Ammon's horn (tissue), 1 donor: ENCODE data around the gene PDXDC1.
A peak's percentile ranks its signal among the peaks of the same experiment; 100 is the strongest.
"Not testable (repeated sequence)": the region's sequence is repeated elsewhere in the genome, so short reads cannot be mapped to it uniquely, and the experiment has no call there.

Experiments used
- DNase-seq: peaks from one replicate; pipeline ENCODE4 v3.0.0-alpha.2; 2016; ENCODE audit warnings: low spot score

Gene PDXDC1

DNA sequence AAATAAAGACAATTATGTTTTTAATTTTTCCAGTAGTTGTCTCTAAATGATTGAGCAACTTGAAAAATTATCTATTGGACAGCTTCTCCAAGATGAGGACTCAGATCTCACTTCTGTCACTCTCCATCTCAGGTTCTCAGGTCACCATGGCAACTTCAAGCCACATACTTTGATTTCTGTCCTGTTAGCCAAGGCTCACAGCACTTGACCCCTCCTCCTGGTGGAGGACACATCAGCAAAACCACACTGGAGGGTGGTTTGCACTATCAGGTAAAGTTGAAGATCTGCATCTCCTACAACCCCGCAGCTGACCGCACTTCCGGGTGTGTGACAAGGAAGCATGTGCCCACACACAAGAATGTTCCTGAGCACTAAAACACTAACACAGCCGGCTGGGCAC is 91.1 kb downstream of the PDXDC1 start:
- not testable (repeated sequence) for DNase-seq

- DNase-seq = not testable (repeated sequence)
Measured at GRCh38 chr16:15066690-15067089, 91.9 kb downstream of the PDXDC1 start.

DNA sequence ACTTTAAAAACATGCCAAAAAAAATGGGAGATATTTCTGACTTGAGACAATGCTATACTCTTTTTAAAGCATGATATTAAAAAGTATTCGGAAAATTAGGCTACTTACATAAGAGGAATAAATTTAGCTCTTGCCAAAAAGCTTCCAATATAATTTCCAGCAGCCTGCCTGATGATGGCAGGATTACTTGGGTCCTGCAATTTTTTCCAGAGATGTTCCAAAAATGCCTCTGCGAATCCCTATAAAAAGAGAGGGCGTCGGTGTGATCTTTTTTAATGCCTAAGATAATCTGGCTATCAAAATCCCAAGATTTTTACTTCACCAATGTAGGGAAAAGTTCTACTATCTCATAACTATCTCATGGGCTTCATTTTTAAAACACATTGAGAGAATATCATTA is 96.2 kb downstream of the PDXDC1 start:
- not testable (repeated sequence) for DNase-seq

DNA sequence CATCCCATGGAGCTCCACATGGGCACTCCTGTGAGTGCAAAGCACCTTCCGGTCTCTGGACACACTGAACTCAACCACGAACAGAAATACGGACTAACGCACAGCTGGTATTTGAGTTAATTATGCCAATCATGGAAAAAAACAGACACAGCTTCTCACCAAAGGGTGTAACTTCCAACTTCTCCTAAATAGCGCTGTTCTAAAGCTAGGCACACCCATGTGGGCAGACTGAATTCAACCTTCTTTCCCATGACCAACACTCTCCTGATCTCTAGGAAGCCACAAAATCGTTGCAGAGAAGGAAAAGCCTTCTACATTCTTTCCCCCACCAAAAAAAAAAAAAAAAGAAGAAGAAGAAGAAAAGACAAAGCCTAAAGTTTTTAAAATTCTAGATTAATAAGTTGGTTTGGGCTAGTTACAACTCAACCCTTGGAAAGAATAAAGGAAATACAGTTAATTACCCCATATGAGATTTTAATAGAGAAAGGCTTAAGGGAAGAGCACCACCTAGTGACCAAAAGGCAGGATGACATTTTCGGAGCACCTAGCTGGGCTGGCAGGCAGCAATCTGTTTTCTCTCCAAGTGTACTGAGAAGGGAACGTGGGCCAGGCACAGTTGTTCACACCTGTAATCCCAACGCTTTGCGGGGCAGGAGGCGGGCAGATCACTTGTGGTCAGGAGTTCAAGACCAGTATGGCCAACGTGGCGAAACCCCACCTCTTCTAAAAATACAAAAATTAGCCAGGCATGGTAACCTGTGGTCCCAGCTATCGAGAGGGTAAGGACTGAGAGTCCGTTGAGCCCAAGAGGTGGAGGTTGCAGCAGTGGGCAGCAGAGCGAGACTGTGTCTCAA is 97.3 kb downstream of the PDXDC1 start:
- DNase-seq = not testable (repeated sequence)

DNA sequence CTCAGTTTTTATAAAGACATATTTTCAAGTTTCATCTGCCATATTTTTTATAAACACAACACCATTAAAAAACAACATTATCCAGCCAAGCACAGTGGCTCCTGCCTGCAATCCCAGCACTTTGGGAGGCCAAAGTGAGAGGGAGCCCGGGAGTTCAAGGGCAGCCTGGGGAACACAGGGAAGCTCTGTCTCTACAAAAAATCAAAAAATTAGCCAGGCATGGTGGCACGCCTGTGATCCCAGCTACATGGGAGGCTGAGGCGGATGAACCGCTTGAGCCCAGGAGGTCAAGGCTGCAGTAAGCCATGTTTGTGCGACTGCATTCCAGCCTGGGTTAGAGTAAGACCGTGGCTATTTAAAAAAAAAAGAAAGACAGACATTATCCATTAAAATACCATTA is 98.3 kb downstream of the PDXDC1 start:
- DNase-seq = no peak

- DNase-seq = not testable (repeated sequence)
Measured at GRCh38 chr16:15076161-15076560, 101.3 kb downstream of the PDXDC1 start.

DNA sequence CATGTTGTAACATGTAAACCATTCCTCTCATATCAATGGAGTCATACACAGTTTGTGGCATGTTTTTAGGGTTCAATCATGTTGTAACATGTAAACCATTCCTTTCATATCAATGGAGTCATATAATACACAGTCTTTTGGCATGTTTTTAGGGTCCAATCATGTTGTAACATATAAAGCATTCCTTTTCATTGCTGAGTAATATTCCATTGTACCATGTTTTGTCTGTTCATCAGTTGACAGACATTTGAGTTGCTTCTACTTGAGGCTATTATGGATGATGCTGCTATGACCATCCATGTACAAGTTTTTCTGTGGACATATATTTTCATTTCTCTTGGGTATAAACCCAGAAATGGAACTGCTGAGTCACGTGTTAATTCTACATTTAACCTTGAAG is 106.1 kb downstream of the PDXDC1 start:
- not testable (repeated sequence) for DNase-seq

DNA sequence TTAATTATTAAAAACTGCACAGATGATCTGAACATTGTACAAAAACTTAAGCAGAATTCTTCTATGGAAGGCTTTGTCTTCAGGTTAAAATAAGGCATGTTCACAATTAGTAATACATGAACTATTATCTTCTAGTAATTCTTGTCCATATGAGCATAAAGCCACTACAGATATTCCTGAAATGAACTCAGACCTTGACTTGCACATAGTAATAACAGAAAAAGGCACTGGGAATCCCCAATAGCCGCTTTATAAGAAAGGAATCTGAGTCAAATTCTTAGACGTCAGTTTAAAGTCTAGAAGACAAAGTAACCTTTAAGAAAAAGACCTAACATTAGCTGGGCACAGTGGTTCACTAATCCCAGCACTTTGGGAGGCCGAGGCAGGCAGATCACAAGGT is 108.0 kb downstream of the PDXDC1 start:
- not testable (repeated sequence) for DNase-seq

- DNase-seq = not testable (repeated sequence)
Measured at GRCh38 chr16:15090663-15091269, 115.9 kb downstream of the PDXDC1 start.

DNA sequence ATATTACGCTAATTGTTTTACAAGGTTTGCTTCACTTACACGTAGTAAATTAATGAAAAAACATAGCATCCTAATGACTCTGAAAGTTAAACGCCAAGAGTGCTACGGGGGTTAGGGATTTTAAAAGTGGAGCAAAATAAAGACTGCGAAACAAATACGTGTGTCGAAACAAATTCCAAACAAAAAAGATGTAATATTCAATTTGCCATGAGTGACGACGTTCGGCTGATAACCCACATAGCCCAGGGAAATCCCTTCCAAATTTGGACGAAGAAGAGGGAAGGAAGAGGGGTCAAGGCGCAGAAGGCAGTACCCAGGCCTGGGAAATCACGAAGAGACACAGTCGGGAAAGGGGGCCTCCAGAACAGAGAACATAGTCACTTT is 118.7 kb downstream of the PDXDC1 start:
- DNase-seq = not testable (repeated sequence)

DNA sequence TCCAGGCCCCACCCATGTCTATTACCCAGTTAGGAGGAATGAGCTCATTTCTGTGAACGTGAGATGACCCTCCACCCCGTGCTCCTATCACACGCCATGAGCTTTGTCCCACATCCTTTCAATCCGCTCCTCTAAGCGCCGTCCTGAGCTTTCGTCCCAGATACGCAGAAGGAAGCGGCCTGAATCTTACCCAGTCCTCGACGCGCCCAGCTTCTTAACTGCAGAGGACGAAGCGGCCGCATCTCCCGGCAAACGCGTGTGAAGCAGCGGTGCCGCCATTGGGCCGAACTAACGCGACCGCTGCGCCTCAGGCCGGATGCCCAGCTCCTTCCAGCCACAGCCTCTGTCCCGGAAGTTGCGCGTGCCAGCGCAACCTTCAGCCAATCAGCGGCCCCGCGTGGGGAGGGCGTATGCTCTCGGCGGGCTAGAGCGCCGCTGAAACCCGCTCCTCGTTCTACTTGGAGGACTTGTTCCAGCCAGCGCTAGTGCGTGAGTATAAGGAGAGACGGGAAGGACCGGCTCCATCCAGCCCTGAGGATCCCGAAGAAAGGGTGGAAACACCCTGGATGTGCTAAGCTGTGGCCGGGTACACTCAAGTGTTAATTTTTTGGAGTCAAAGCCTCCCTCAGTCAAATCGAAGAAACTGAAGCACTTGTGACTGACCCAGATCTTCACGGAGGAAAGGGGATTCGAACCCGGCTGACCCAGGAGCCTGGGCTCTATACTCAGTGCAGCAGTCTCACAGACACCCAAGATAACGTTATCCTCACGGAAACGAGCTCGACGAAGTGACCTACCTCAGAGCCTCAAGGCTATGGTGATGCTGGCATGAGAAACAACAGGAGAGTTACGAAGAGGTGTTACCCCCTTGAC is 119.4 kb downstream of the PDXDC1 start, which contains the start of gene RRN3:
TSS of gene RRN3 (minus strand) at position 318 of the 873 bp plus-strand sequence. CDS start at position 279, 39 bp downstream.
- DNase-seq = peak; percentile 93

GRCh38 chr16:15096583-15096972 is 121.8 kb downstream of the PDXDC1 start:
- not testable (repeated sequence) for DNase-seq

DNA sequence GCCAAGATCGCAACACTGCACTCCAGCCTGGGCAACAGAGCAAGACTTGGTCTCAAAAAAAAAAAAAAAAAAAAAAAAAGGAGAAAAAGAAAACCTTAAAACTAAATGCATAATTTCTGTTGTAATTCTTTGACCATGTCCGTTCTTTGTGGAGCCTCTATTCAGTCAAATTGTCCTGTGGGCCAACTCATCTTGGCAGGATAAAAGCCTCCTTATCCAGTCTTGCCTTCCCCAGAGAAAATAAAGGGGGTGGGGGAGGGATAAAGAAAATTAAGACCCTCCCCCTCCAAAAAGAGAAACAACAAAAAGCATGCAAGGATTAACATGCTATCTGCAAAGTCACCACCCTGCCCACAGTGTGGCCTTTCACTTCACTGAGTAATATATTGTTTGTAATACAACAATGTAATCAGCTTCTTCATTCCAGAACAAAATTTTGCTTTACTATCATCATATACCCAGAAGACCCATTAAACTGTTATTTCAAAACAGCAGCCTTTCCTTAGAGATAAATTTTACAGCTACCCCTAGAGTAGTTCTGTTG is 124.6 kb downstream of the PDXDC1 start:
- not testable (repeated sequence) for DNase-seq

DNA sequence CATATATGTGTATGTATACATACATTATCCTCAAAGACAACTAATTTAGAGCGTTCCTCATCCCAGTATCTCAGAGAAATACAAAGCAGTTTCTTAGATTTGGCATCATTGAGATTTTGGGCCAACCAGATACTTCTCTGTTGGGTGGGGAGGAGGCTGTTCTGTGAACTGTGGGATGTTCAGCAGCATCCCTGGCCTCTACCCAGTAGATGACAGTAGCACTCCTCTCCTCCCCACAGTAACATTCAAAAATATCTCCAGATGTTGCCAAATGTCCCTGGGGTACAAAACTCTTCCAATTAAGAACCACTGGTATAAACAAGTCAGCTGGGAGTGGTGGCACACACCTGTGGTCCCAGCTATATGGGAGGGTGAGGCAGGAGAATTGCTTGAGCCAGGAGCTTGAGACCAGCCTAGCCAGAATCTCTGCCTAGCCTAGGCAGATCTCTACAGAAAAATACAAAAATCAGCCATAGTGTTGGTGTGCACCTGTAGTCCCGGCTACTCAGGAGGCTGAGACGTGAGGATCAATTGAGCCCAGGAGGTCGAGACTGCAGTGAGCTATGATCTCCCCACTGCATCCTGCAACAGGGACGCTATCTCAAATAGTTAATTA is 125.7 kb downstream of the PDXDC1 start:
- not testable (repeated sequence) for DNase-seq

DNA sequence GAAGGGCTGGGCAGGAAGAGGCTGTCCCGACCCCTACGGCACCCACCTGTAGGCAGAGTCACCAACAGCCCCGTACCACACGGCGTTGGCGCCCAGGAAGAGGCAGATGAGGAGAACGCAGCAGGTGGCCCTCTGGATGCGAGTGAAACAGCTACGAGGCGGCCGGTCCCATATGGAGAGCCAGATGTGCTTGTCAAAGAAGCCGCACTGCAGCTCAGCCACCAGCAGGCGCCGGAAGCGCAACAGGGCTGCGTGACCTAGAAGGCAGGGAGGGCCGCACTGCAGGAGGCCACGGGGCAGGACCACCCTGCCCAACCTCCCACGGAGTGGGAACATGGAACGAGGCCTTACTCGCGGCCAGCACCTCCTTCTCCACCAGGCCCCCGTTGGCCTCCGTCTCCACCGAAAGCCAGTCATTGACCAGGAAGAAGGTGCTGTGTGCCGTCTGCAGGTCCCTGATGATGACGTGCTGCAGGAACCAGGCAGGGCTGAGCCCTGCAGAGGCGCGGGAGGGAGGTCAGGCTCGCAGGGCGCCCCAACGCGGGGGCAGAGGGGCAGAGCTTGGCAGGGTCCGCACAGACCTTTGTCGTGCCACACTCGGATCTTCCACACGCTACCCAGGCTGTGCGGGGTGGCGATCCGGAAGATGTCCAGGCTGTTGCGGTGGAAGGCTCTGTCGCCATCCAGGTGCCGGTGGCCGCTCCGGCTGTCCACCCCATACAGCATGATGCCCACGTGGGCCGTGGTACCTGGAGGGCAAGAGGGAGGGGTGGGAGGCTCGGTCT is 153.0 kb downstream of the PDXDC1 start:
- DNase-seq = not testable (repeated sequence)

GRCh38 chr16:15130256-15130932 is 155.6 kb downstream of the PDXDC1 start:
- not testable (repeated sequence) for DNase-seq

- DNase-seq = not testable (repeated sequence)
Measured at GRCh38 chr16:15130943-15131700, 156.3 kb downstream of the PDXDC1 start.

DNA sequence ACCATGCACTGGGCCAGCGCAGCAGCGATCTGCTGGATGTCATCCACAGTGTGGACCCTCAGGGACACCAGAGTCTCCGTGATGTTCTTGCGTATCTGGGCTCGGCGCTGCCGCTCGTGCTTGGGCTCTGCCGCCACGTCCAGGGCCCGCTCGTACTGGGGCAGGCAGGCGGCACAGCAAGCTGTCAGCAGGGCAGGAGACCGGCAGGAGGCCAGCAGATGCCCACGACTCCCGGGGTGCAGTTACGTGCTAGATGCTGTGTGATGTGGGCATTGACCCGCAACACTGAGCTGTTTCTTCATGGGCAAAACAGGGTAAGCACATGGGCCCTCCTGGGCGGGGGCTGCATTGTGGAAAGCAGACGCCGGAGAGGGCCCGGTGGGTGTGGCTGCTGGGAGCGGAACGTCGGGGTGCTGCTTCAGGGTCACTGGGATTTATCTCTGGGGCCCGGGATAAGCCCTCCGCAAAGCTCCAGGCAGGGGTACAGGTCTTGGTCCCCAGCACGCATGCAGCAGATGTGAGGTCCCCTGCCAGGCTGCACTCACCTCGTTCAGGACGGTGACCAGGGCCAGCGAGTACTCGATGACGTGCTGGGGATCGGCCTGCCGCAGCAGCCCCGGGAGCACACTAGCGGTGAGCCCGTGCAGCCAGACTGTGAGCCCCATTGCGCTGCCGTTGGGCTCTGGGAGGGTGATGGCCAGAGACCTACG is 158.0 kb downstream of the PDXDC1 start:
- DNase-seq = not testable (repeated sequence)

DNA sequence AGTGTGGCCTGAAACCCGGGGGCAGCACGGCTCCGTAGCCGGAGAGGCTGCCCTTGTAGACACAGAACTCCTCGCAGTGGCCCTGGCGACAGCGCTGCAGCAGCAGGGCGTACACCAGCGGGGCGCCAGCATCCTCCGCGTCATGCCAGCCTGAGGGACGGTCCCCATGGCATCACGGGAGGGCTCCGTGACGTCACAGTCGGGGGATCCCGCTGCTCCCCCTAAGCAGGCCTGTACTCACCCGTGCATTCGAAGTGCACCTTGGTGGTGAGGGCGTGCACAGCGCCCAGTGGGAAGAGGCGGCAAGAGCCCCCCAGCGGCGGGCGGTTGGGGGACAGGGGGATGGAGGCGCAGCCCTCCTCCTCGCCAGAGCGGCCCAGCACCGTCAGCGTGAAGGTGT is 158.7 kb downstream of the PDXDC1 start:
- DNase-seq = not testable (repeated sequence)
